ENCODE measurements around the gene THAP5.

The THAP5 gene

DNA sequence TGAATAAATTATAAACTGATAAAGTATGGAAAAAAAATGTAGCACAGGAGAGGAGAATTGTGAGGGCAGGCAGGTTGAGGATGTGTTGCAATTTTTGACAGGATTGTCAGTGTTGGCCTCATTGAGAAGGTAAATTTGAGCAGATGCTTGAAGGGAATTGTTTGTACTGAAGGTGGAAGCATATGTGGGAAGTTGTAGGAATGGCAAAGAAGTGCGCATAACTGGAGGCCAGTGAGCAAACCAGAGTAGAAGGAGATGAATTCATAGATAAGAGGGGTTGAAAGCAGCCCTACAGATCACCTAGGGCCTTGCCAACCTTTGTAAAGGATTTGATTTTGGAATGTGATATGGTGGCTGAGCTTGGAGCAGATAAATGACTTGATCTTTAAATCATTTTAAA is 6.6 kb upstream of the THAP5 start:
- H3K4me3 ChIP-seq (ENCODE audit: low read length), result no peak overlapping the region
- peaks cover 8% of the 10 kb centered on the region for H3K4me1 ChIP-seq (ENCODE audit: control insufficient read depth, low read length)
- H3K9me2 ChIP-seq (replicated peaks; ENCODE audit: control insufficient read depth, low read length), result no peaks in the 10 kb centered on the region
- H3K27me3 ChIP-seq (ENCODE audit: control insufficient read depth, low read length), result no peaks in the 10 kb centered on the region
- no peak overlapping the region for H3K27ac ChIP-seq (ENCODE audit: low read depth, low read length)
- H3K9me3 ChIP-seq (ENCODE audit: control insufficient read depth, insufficient read depth, low read length), result peaks cover 18% of the 10 kb centered on the region; the same call in 1 of the 2 replicates
- H3K36me3 ChIP-seq (ENCODE audit: control insufficient read depth, low read length), result peaks cover 60% of the 10 kb centered on the region
- TF ChIP-seq, protein P1, sequence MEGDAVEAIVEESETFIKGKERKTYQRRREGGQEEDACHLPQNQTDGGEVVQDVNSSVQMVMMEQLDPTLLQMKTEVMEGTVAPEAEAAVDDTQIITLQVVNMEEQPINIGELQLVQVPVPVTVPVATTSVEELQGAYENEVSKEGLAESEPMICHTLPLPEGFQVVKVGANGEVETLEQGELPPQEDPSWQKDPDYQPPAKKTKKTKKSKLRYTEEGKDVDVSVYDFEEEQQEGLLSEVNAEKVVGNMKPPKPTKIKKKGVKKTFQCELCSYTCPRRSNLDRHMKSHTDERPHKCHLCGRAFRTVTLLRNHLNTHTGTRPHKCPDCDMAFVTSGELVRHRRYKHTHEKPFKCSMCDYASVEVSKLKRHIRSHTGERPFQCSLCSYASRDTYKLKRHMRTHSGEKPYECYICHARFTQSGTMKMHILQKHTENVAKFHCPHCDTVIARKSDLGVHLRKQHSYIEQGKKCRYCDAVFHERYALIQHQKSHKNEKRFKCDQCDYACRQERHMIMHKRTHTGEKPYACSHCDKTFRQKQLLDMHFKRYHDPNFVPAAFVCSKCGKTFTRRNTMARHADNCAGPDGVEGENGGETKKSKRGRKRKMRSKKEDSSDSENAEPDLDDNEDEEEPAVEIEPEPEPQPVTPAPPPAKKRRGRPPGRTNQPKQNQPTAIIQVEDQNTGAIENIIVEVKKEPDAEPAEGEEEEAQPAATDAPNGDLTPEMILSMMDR (IDR thresholded peaks at IDR 0.05; ENCODE audit: low read depth, low read length, poor library complexity, severe bottlenecking), result no peak
- no peak for TF ChIP-seq EZH2phosphoT487 (IDR thresholded peaks at IDR 0.05; ENCODE audit: borderline replicate concordance, low read length)
- peaks cover 31% of the 10 kb centered on the region for H3K79me2 ChIP-seq (ENCODE audit: control insufficient read depth, low read length)
- H4K20me1 ChIP-seq (ENCODE audit: control insufficient read depth, insufficient read depth, low read depth, low read length), result no peaks in the 10 kb centered on the region
- H3F3A ChIP-seq (ENCODE audit: control insufficient read depth, insufficient read depth), result no peaks in the 10 kb centered on the region
- no peak overlapping the region for H3K4me2 ChIP-seq (ENCODE audit: low read length)

DNA sequence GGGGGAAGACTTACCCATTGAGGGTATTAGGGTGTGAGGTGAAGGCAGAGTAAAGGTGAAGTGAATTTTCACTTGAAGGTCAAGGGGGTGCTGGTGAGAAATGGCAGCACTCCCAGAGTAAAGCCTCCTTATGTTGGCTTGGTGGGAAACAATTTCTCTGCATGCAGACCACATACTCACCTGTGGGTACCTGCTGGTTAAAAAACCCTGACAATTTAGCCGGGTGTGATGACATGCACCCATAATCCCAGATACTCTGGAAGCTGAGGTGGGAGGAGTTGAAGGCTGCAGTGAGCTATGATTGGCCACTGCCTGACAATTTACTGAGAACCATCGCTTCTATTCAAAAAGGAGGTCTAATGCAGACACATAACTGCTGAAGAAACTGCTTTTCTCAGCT is 5.7 kb upstream of the THAP5 start:
- Histone ChIP-seq H3K27ac (ENCODE audit: low read depth, low read length) (no peak overlapping the region), H3K9me3 (ENCODE audit: control insufficient read depth, insufficient read depth, low read length) (peaks cover 15% of the 10 kb centered on the region; the same call in 1 of the 2 replicates), H3K79me2 (ENCODE audit: control insufficient read depth, low read length) (peaks cover 41% of the 10 kb centered on the region), H3K4me1 (ENCODE audit: control insufficient read depth, low read length) (peaks cover 11% of the 10 kb centered on the region), H3K4me3 (ENCODE audit: low read length) (no peak overlapping the region), H4K20me1 (ENCODE audit: control insufficient read depth, insufficient read depth, low read depth, low read length) (no peaks in the 10 kb centered on the region), H3K36me3 (ENCODE audit: control insufficient read depth, low read length) (peaks cover 61% of the 10 kb centered on the region), H3K9me2 (replicated peaks; ENCODE audit: control insufficient read depth, low read length) (no peaks in the 10 kb centered on the region), H3F3A (ENCODE audit: control insufficient read depth, insufficient read depth) (no peaks in the 10 kb centered on the region), H3K27me3 (ENCODE audit: control insufficient read depth, low read length) (no peaks in the 10 kb centered on the region), H3K4me2 (ENCODE audit: low read length) (no peak overlapping the region)
- TF ChIP-seq, protein P1 (IDR thresholded peaks at IDR 0.05; ENCODE audit: low read depth, low read length, poor library complexity, severe bottlenecking), result no peak
- no peak for TF ChIP-seq EZH2phosphoT487 (IDR thresholded peaks at IDR 0.05; ENCODE audit: borderline replicate concordance, low read length)

DNA sequence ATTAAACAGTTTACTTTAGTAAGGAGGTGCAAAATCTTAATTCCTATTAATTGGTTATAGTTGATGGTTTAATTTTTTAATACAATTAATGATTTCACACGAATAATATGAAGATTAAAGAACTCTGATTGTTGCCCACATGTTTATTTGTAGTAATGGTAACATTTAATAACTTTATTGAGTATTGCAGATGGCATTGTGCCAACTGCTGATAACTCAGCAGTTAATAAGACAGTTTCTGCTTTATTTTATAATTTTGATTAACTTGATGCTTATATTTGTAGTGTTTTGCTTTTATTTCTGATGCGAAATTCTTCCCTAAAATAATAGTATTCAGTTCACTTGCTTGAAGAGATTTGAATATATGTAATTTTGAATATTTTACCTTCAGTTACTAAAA is 3.0 kb upstream of the THAP5 start:
- Histone ChIP-seq H4K20me1 (ENCODE audit: control insufficient read depth, insufficient read depth, low read depth, low read length) (no peaks in the 10 kb centered on the region), H3F3A (ENCODE audit: control insufficient read depth, insufficient read depth) (peaks cover 3% of the 10 kb centered on the region; the same call in 1 of the 2 replicates), H3K9me2 (replicated peaks; ENCODE audit: control insufficient read depth, low read length) (no peaks in the 10 kb centered on the region), H3K36me3 (ENCODE audit: control insufficient read depth, low read length) (peaks cover 64% of the 10 kb centered on the region), H3K27ac (ENCODE audit: low read depth, low read length) (no peak overlapping the region), H3K4me3 (ENCODE audit: low read length) (no peak overlapping the region), H3K4me2 (ENCODE audit: low read length) (no peak overlapping the region), H3K27me3 (ENCODE audit: control insufficient read depth, low read length) (no peaks in the 10 kb centered on the region), H3K9me3 (ENCODE audit: control insufficient read depth, insufficient read depth, low read length) (no peaks in the 10 kb centered on the region), H3K79me2 (ENCODE audit: control insufficient read depth, low read length) (peaks cover 64% of the 10 kb centered on the region), H3K4me1 (ENCODE audit: control insufficient read depth, low read length) (peaks cover 25% of the 10 kb centered on the region)
- TF ChIP-seq, protein P1 (IDR thresholded peaks at IDR 0.05; ENCODE audit: low read depth, low read length, poor library complexity, severe bottlenecking), result no peak

All from DOHH2 (cell line).